Smooth muscle cell of the brain vasculature (primary cell): ENCODE measurements around the gene OR52R1.
"Not testable (repeated sequence)": the region's sequence is repeated elsewhere in the genome, so short reads cannot be mapped to it uniquely, and the experiment has no call there.

Source experiments
- DNase-seq: peaks from one replicate; pipeline ENCODE4 v3.0.0-alpha.2; 2012; ENCODE audit warnings: low read depth, low spot score

OR52R1 gene

GRCh38 chr11:4804280-4804679 is at the start of gene OR52R1:
OR52R1 (minus strand) TSS chr11:4804380; CDS start chr11:4804380, 0 bp downstream.
- no peak for DNase-seq

- no peak for DNase-seq
Observed at GRCh38 chr11:4851033-4851432, 46.9 kb upstream of the OR52R1 start.

DNA sequence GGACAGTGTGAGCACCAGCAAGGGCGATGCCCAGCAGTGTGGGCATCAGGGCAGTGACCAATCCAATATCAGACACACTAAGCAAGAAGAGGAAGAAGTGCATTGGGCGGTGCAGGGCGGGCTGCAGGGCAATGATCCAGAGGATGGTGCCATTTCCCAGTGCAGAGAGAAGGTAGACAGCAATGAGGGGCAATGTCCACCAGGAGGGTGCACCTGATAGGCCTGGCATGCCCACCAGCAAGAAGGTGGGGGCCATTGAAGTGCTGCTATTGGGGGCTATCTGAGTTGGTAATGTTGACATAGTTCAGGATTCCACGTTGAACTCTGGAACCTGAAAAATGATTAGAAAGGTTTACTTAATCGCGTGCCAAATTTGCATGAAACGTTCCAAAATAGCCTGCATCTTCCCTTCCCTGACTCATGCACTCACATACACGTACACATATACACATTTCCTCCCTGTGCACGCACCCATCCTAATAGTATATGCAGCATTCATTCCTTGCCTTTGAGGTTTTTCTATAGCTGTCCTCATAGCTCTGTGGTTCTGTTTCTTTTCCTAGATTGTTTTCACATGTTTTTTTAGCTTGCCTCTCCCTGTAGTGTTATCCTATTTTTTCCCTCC is 44.8 kb upstream of the OR52R1 start, which contains the start of gene OR51S1:
Gene OR51S1 (minus strand): TSS at position 301 of the 625 bp plus-strand sequence. CDS start 0 bp downstream, at position 301.
- no peak for DNase-seq

DNA sequence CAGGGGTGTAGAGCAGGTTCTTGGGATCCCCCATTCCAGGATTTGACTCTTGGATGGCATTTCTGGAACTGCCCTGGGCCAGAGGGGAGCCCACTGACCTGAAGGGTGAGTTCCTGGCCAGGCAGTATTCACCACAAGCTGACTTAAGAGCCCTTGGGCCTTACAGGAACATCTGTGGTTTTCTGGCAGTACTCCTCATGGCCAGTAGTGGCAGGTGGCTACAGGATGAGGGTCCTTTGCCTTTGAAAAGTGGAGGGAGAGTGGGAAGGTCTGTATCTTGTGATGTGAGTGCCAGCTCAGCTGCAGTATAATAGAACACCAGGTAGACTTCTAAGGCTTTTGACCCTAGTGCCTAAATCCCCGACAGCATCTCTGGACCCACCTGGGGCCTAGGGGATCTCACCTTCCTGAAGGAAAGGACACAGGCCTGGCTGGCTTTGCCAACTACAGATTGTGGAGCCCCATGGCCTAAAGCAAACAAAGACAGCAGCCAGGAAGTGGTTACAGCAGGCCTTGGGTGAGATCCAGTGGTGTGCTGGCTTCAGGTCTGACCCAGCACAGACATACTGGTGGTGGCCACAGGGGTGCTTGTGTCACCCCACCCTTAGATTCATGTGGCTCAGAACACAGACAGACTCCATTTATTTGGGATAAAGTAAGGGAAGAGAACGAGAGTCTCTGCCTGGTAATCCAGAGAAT is 35.8 kb upstream of the OR52R1 start:
- DNase-seq, result no peak

DNA sequence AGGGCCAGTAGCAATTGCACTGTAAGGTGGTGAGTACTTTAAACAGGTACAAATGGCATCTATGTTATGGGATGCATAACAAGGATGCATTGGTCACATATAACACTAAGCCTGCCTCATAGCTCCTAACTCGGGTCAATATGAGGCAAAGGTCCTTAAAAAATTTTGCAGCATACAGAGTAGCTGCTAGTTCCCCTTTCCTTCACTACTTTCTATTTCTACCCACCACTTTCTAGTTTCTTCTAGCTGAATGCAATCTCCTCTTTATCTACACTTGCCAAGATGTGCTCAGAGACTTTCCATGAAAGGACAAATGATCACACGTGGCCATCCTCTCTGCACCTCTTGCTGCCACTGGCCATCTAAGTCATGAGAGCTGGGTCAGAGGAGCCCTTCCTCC is 26.7 kb upstream of the OR52R1 start:
- no peak for DNase-seq

DNA sequence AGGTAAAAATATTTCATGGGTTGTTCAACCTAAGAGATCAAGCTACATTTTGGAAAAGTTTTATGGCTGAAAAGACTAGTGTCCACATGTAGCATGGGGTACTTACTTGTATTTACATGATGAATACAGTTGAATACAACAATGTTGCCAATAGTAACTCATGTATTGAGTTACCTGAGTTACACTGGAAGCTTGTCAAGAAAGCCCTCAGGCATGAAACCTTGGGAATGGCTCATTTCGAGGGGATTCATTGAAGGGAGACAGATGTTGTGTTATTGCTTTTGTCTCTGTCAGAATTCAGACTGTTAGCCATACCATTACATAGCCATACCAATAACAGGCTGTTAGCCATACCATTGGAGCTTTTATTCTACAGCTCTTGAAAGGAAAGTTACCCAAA is 26.2 kb upstream of the OR52R1 start:
- no peak for DNase-seq

GRCh38 chr11:4826425-4826824 is 22.2 kb upstream of the OR52R1 start:
- DNase-seq, result no peak

DNA sequence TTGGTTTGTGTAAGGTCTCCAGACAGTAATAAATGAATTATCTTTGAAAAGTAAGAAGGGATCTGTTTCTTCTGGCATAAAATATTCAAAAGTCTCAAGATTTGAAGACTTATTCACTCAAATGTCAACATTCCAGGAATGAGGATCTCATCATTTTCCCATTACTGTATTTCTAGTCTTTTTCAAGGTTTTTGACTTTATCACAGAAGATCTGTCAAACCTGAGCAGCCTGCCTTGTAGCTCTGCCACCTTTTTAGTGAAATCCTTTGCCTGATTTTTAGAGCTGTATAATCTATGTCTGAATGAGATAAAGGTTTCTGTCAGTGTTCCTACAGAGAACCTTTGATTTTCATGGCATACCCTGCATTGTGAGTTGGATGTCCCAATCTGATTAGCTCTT is 21.0 kb upstream of the OR52R1 start:
- DNase-seq, result no peak

GRCh38 chr11:4821021-4821420 is 16.8 kb upstream of the OR52R1 start, which contains the start of gene OR51F2:
OR51F2 (plus strand) TSS chr11:4821321; CDS start chr11:4821422, 101 bp downstream.
- no peak for DNase-seq

DNA sequence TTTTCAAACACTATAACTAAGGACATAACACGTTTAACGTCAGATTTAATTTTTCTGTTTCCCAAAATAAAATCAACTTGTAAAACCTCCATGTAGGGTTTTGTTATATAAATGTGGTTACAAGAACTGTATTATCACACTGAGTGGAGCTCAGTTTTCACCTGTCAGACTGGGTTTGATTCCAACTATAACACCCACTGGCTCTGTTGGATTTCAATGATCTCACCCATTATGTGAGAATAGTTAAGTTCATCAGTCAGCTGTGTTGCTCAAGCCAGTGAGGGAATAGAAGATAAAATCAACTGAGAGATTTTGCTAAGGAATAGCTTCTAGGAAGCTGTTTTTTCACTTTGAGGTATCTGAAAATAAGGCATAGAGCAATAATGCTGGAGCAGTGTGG is 5.1 kb upstream of the OR52R1 start:
- DNase-seq, result no peak

DNA sequence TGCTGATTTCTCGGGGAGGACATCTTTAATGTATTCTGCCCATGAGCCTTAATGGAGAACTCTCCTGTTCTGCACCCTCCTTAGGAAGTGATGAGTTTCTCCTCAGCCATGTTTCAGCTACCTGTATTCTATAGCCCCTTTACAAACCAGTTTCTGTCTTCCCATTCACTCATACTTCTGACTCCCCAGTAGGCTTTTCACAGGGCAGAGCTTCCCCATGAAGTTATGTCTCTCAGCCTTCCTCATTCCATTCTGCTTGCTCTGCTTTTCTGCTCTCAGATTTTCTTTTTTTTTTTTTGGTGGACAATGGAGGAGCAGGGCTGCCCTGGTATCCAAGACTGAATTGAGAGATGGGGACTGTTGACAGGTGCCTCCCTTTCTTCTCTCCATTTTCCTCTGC is 4.3 kb upstream of the OR52R1 start:
- DNase-seq, result no peak

GRCh38 chr11:4801316-4801715 is 2.9 kb downstream of the OR52R1 start:
- not testable (repeated sequence) for DNase-seq

GRCh38 chr11:4798427-4799183 is 5.6 kb downstream of the OR52R1 start:
- no peak for DNase-seq

GRCh38 chr11:4797206-4797605 is 7.0 kb downstream of the OR52R1 start:
- no peak for DNase-seq

- no peak for DNase-seq
Observed at GRCh38 chr11:4782454-4782853, 21.7 kb downstream of the OR52R1 start.

DNA sequence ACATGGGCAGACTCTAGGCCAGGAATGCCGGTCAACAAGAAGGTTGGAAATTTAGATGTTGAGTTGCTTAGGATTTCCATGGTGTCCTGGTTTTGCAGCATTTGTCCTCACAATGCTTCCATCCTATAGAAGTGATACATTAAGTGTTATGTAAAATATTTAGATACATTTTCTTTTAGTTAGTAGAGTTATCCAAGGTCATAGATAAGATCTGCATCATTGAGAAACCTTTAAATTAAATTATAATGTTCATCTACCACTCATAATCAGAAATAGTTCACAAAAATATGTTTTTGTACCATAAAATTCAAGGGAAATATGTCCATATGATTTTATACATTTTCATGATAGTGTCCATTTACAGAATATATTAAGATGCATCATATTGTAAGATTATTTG is 34.3 kb downstream of the OR52R1 start, which contains the start of gene OR51F1:
Gene OR51F1 (minus strand): TSS at position 101 of the 400 bp plus-strand sequence. CDS start 0 bp downstream, at position 101.
- no peak for DNase-seq

GRCh38 chr11:4768094-4768493 is 36.1 kb downstream of the OR52R1 start:
- DNase-seq, result no peak

GRCh38 chr11:4766420-4767043 is 37.6 kb downstream of the OR52R1 start:
- DNase-seq, result no peak

GRCh38 chr11:4763096-4763495 is 41.1 kb downstream of the OR52R1 start:
- DNase-seq, result no peak
